GM10847 (cell line): ENCODE data around the gene C22orf31.

Experiments
- POLR2A ChIP-seq: IDR thresholded peaks from 2 replicates; pipeline ENCODE4 v1.6.1; 2011; ENCODE audit not compliant: insufficient read length; ENCODE audit errors: extremely low read depth

The C22orf31 gene

DNA sequence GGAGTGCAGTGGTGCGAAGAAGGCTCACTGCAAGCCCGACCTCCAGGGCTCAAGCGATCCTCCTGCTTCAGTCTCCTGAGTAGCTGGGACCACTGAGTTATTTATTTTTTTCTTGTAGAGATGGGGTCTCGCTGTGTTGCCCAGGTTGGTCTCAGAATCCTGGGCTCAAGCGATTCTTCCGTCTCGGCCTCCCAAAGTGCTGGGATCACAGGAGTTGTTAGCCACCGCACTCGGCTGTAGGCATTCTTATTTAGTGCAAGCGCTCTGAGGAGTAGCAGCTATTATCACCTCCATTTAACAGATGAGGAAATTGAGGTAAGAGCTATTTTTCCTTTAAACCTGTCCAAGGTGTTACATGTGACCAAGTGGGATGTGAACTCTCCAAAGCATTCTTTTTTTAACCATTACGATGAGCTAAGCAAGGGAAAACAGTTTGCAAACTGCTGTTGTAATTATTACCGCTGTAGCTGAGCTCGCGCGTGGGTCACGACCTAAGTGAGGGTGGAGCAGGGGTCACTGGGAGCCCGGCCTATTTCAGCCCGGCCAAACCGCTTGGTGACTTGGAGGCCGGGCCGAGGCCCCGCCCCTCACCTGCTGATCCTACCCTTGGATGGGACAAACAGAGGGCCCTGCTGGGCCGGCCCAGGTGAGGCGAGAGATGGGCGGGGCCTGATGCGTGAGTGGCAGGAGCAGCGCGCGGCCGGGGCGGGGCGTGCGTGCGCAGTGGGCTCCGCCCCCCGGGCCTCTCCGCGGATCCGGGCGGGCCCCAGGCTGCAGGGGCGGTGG lies 10.8 kb upstream of the C22orf31 start:
- TF ChIP-seq POLR2A = no peak

- TF ChIP-seq POLR2A = no peak
These were observed 9.8 kb upstream of the C22orf31 start for GRCh38 chr22:29071261-29072045.

GRCh38 chr22:29070490-29070889 lies 8.9 kb upstream of the C22orf31 start:
- TF ChIP-seq POLR2A = no peak

GRCh38 chr22:29069463-29069862 lies 7.8 kb upstream of the C22orf31 start:
- no peak for TF ChIP-seq POLR2A

GRCh38 chr22:29065468-29066190 lies 4.0 kb upstream of the C22orf31 start:
- TF ChIP-seq POLR2A = no peak

DNA sequence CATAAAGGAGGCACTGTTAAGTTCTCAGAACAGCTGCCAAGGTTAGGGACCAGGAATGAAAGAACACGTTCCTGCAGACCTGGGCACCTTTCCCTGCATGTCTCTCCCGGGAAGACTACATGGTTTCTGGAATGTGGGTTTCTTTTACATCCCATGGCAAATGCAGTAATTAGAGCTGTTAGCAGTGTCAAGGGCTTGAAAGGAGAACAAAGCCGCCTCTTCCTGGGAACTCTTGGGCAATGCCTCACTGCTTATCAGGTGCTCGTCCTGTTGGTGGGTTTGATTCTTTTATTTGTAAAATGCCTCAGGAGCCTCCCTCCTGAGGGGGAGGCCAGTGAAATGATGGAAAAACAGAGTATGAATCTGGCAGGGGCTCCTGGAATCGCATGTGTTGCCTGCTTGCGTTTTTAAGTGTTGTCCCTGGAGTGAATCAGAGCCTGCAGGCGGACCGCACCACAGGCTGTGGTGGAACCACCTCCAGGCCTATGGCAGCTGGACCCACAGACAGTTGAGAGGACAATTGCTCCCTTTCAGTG lies 723 bp upstream of the C22orf31 start:
- no peak for TF ChIP-seq POLR2A

DNA sequence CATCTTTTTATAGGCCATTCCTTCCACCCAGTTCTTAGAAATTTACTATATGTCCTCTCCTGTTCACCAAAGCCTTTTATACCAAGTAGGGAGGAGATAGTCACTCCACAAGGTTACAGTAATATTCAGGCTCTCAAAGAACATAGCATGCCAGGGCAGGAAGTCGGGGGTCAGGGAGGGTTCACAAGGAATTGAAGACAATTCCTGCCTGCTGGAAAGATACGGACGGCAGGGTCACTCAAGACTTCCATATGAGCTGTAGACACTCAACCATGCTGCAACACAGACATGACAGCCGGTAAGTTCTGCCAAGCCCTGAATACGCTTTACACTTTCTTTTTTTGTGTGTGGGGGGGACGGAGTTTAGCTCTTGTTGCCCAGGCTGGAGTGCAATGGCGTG lies 700 bp downstream of the C22orf31 start:
- no peak for TF ChIP-seq POLR2A

GRCh38 chr22:29060251-29060869 lies 1.3 kb downstream of the C22orf31 start:
- TF ChIP-seq POLR2A = no peak

- TF ChIP-seq POLR2A = no peak
These were observed 5.2 kb downstream of the C22orf31 start for GRCh38 chr22:29056472-29056871.

DNA sequence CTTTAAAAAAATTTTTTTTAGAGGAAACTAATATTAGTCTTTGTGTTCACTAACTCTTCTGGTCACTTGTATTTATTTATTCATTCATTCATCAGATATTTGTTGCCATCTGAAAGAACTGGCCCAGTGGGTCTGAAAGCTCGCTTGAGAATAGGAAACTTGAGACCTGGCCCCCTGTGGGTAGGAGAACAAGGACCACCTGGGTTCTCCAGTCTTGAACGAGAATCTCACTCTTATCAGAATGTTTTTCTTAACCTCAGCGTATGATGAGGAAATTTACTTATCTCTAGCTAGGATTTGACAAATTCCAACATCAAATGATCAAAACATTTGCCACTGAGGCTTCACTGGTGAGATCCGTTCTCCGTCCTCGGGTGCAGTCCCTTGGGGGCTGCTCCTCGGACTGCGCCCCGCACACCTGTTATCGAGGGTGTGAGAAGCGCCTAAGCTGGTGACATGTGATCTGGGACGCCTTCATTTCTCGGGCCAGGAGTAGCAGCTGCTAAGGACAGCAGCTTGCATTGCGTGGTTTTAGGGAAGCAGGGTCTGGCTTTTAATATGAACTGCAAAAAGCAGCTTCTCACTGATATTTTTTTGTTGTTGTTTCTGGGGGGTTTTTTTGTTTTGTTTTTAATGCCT lies 6.3 kb downstream of the C22orf31 start:
- TF ChIP-seq POLR2A = no peak

- TF ChIP-seq POLR2A = no peak
These were observed 7.3 kb downstream of the C22orf31 start for GRCh38 chr22:29054251-29054767.

- TF ChIP-seq POLR2A = no peak
These were observed 8.5 kb downstream of the C22orf31 start for GRCh38 chr22:29053048-29053702.

DNA sequence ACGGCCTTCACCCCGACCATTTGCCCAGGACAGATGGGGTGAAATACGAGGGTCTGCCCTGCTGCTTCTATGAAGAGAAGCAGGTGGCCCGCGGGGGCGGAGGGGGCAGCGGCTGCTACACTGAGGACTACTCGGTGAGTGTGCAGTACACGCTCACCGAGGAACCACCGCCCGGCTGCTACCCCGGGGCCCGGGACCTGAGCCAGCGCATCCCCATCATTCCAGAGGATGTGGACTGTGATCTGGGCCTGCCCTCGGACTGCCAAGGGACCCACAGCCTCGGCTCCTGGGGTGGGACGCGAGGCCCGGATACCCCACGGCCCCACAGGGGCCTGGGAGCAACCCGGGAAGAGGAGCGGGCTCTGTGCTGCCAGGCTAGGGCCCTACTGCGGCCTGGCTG lies 11.2 kb downstream of the C22orf31 start:
- no peak for TF ChIP-seq POLR2A

DNA sequence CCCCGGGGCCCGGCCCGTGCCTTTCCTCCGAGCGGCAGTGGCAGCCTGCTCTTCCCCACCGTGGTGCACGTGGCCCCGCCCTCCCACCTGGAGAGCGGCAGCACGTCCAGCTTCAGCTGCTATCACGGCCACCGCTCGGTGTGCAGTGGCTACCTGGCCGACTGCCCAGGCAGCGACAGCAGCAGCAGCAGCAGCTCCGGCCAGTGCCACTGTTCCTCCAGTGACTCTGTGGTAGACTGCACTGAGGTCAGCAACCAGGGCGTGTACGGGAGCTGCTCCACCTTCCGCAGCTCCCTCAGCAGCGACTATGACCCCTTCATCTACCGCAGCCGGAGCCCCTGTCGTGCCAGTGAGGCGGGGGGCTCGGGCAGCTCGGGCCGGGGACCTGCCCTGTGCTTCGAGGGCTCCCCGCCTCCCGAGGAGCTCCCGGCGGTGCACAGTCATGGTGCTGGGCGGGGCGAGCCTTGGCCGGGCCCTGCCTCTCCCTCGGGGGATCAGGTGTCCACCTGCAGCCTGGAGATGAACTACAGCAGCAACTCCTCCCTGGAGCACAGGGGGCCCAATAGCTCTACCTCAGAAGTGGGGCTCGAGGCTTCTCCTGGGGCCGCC lies 11.9 kb downstream of the C22orf31 start:
- no peak for TF ChIP-seq POLR2A
